HG03575 (cell line): Measurements from ENCODE around the gene ZNF407.

Experiments
- ATAC-seq: cut with Tn5 transposase; IDR thresholded peaks from one replicate; pipeline ENCODE4 v1.9.1; 2021; ENCODE audit not compliant: unreplicated experiment, insufficient number of reproducible peaks, low FRiP score; ENCODE audit errors: extremely low read depth

ZNF407 gene

DNA sequence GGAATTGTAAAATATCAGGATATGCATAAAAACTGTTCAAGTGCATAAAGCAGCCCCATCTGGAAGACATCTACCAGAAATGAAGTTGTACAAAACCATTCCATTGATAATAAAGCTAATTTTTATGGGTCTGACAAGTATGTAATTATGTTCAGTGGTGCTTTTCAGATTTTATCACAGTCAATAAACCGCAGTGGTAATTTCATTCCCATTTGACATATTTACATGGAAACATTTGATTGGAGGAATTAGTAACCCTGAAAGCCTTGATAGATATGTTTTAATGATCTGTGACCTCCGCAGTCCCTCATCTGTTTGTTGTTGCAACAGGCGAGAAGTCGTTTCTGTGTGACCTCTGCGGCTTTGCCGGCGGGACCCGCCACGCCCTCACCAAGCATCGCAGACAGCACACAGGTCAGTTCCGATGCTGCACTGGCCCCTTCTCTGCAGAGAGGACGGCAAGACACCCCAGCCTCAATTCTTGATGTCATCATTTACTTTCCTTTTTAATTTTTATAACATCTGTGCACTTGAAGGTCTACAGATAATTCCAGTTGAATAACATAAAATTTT, 283.1 kb downstream of the ZNF407 start:
- no peak for ATAC-seq

- ATAC-seq: no peak
Observed at GRCh38 chr18:74892066-74892627, 294.5 kb downstream of the ZNF407 start.

GRCh38 chr18:74895686-74896085, 298.0 kb downstream of the ZNF407 start:
- no peak for ATAC-seq

DNA sequence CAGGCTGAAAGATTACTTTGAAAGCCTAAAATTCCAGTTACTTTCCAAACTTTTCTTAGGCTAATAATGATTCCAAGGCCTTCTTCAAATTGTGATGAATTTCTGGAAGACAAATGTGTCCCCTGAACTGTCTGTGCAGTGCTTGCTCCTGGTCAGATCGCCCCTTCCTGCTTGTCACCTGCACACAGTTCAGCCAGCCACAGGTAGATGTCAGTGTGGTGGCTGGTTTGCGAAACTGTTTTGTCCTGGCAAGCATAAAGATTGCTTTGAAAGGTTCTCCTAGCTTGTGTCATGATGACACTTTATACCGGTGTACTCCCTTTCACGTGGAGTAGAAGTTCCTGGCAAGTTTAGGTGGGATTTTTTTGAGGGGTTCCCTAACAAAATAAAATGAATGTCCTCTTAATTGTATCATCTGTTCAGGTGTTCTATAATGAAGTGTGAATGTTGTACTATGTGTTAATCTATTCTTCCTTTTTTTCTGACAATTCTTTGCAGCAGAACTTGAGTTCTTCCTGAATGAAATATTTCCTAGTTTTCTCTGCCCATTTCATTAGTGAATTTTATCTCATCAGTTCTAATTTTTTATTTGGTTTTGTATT, 298.8 kb downstream of the ZNF407 start:
- ATAC-seq: no peak

DNA sequence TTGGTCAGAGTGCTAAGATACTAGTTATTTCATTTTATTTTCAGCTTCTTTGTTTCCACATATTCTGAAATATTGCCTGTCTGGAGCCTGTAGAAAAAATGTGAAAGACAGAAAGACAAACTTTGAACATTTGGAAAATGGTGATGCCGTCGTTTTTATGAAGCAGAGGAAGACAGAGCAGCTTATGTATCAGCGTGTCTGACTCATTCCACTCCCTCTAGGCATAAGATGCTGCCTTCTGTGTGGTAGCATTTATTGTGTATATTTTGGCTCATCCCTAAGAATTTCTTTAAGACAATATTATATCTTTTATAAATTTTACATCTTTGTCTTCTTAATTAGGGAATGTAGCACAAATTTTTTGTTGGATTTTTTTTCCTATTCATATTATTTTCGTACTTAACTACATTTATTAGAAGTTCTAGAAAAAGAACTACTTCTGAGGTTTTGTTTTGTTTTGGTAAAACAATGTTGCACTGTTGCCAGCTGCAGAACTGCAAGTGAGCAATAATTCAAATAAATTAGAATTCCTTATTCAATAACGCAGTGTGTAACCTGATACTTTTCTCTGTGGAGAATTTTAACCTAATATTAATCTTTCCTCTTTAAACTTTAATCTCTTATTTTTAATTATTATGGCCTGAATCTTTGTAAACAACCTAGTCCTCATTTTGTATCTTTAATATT, 300.4 kb downstream of the ZNF407 start:
- no peak for ATAC-seq

GRCh38 chr18:74898965-74899364, 301.3 kb downstream of the ZNF407 start:
- ATAC-seq: no peak

- ATAC-seq: no peak
Observed at GRCh38 chr18:74899554-74899953, 301.9 kb downstream of the ZNF407 start.

- no peak for ATAC-seq
Observed at GRCh38 chr18:74901362-74902146, 303.9 kb downstream of the ZNF407 start.

GRCh38 chr18:74902147-74902455, 304.4 kb downstream of the ZNF407 start:
- no peak for ATAC-seq

GRCh38 chr18:74905247-74905646, 307.6 kb downstream of the ZNF407 start:
- ATAC-seq: no peak

GRCh38 chr18:74906184-74906583, 308.5 kb downstream of the ZNF407 start:
- no peak for ATAC-seq

GRCh38 chr18:74914052-74914591, 316.5 kb downstream of the ZNF407 start:
- ATAC-seq: no peak

DNA sequence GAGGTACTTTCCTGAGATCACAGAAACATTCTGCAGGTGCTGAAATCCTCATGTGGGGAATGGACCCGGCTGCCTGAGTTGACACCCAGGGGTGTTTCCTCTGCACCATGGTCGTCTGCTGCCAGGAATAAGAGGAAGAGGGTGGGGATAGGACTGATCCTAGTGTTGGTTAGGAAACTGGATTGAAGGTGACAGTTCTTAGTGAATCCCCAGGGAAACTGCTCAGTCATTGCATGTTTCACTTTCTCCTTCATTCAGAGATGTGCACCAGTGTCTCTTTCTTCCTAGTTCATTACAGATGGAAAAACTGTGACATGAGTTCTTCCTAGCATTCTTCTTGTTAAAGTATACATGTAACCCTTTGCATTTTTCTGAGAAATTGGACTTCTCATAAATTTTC, 317.0 kb downstream of the ZNF407 start:
- no peak for ATAC-seq

DNA sequence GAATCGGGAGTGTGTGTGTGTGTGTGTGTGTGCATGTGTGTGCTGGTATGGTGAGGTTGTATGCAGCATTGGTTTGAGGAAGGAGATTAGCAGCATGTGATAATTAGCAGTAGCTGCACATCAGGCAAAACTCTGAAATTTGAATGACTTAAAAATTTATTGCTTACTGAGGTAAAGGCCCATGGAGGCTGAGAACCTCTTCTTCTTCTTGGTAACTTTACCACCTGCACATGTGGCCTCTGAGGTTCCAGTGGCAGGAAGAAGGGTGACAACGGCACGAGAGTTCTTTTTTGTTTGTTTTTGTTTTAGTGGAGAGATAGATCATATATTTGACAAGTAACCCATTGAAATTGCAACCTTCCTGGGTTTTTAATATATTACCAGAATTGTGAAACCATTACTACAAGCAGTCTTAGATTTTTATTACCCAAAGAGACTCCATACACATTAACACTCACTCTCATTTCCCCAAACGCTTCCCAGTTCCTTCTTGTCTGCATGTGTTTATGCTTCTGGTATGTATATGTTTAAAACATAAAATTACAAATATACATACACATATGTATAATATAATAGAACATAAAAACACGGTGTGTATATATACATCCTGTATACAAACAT, 319.2 kb downstream of the ZNF407 start:
- ATAC-seq: no peak

DNA sequence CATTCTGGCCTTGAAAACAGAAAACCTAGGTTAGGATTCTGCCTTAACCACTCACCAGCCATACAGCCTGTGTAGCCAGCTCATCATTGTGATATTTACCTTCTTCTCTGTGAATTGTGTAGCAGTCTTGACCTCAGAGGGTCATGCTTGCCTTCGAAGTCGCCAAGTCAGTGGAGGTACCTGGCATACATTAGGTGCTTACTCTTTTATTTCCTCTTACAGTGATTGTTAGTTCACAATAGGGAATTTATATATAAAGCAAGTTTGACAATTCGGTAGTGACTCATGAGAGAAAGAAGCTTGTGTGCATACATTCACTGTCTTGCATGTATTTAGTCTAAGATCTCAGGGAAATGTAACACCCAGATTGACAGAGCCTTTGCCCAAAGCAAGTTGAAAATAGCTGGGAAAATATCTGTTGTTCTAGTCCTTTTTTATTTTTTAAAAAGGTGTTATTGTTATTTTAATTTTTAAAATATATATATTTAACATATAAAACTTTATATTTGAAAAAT, 320.7 kb downstream of the ZNF407 start:
- no peak for ATAC-seq

GRCh38 chr18:74921057-74921820, 323.6 kb downstream of the ZNF407 start:
- no peak for ATAC-seq

- ATAC-seq: no peak
Observed at GRCh38 chr18:74926051-74926450, 328.4 kb downstream of the ZNF407 start.
